GM12891 (cell line): Measurements from ENCODE around the gene PREPL.

Experiments
- PAX5 ChIP-seq: IDR thresholded peaks from 2 replicates; pipeline ENCODE4 v1.6.1; 2011; ENCODE audit warnings: low read length, moderate library complexity, mild to moderate bottlenecking; ENCODE audit not compliant: insufficient read depth, severe bottlenecking
- POLR2A ChIP-seq: IDR thresholded peaks from 2 replicates; pipeline ENCODE4 v1.6.1; 2011; ENCODE audit warnings: low read depth, low read length, control low read depth
- POLR2AphosphoS5 ChIP-seq: IDR thresholded peaks from 2 replicates; pipeline ENCODE4 v1.6.1; 2011; ENCODE audit warnings: low read depth, low read length, control low read depth
- TAF1 ChIP-seq: IDR thresholded peaks from 2 replicates; pipeline ENCODE4 v1.6.1; 2011; ENCODE audit warnings: low read depth, low read length, control low read depth

DNA sequence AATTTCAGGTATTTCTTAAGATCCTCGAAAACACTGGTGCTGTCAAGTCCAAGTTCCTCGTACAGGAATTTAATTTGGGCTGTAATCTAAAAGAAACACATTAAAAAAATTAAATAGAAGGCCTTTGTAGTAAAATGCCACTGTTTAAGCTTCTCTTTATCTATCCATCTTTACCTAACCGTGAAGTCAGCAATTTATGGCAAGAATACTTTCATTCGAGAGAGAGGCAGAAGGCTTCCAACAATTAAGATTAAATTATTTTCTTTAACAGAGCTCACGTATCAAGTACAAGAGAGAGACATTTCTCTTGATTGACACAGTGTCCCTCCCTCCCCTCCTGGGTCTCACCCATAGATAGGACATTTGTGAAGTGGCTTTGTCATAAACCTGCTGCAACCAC is 39.9 kb downstream of the PREPL start:
- TF ChIP-seq POLR2AphosphoS5 = no peak
- TF ChIP-seq PAX5 = no peak
- no peak for TF ChIP-seq POLR2A
- TF ChIP-seq TAF1 = no peak
